ENCODE measurements around the gene ABCC3. TPM values are rescaled to one million over a fixed set of nuclear protein-coding genes. Genes with fewer than 3 reads are reported as not detected.

Gene ABCC3
- total RNA-seq, 4 donors from 2014 or later: 19.6 to 93.7 (median 34.1) TPM

GRCh38 chr17:50651661-50652060, 17.0 kb downstream of the ABCC3 start:
- TF ChIP-seq POLR2A (IDR thresholded peaks at IDR 0.05) (no peak), CTCF (IDR thresholded peaks at IDR 0.05) (no peak)
- Histone ChIP-seq H3K9me3 (no peaks in the 10 kb centered on the region), H3K27me3 (no peaks in the 10 kb centered on the region), H3K4me1 (peaks cover 0 to 4% (median 0%) of the 10 kb centered on the region in 3 donors), H3K27ac (no peak overlapping the region), H3K4me3 (no peak overlapping the region), H3K36me3 (no peaks in the 10 kb centered on the region)
- WGBS, 2 donors: 90 to 98% methylated on average over 2 of the region's 2 CpGs
- intact Hi-C loops (cut with DNase I): no loop called here
- DNase-seq: no peak

DNA sequence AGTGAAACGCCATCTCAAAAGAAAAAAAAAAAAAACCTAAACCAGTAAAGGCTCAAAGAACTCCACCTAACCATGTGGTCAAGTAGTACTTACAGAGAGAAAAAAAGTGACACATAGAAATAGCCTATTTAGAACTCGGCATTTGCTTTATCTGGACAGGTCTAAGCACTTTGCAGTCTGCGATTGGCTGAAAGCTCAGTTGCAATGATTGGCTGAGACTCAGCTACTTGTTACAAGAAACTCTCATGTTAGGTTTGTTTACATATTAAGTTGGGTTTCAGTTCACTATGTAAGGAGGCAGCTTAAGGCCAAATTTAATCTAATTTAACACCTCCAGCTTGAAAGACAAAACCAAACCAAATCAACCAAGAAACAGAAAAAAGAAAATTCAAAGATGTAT, 19.1 kb downstream of the ABCC3 start:
- TF ChIP-seq POLR2A (IDR thresholded peaks at IDR 0.05): no peak
- TF ChIP-seq CTCF (IDR thresholded peaks at IDR 0.05): no peak
- no peaks in the 10 kb centered on the region for H3K9me3 ChIP-seq
- H3K27me3 ChIP-seq: no peaks in the 10 kb centered on the region
- H3K36me3 ChIP-seq: no peaks in the 10 kb centered on the region
- WGBS, 2 donors: 77 to 89% methylated on average over 3 of the region's 3 CpGs
- intact Hi-C loops (cut with DNase I): no loop called here
- H3K4me3 ChIP-seq: no peak overlapping the region
- H3K4me1 ChIP-seq: peaks cover 0 to 19% (median 5%) of the 10 kb centered on the region in 3 donors
- no peak overlapping the region for H3K27ac ChIP-seq
- no peak for DNase-seq

DNA sequence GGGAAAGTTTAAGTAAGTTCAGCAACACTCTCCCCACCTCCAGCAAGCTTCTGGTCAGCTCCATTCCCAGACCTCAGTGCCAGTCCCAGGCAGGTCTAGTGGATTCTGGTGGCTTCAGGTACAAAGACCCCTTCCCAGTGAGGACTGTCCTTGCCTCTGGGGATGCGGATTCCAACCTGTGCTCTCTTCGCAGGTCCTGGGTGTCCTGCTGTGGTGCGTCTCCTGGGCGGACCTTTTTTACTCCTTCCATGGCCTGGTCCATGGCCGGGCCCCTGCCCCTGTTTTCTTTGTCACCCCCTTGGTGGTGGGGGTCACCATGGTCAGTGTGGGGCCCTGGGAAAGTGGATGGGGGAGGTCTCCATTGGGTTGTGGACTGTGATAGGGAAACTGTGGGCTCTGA, 21.8 kb downstream of the ABCC3 start:
- no peaks in the 10 kb centered on the region for H3K27me3 ChIP-seq
- no peak for DNase-seq
- peaks cover 17 to 43% (median 25%) of the 10 kb centered on the region in 3 donors for H3K4me1 ChIP-seq
- 100% methylated on average over 5 of the region's 5 CpGs; no CpG with 5 or more reads in 1 of the 2 donors for WGBS, 2 donors
- no peaks in the 10 kb centered on the region for H3K9me3 ChIP-seq
- TF ChIP-seq POLR2A (IDR thresholded peaks at IDR 0.05) (no peak), CTCF (IDR thresholded peaks at IDR 0.05) (no peak)
- intact Hi-C loops (cut with DNase I): no loop called here
- no peaks in the 10 kb centered on the region for H3K36me3 ChIP-seq
- no peak overlapping the region for H3K4me3 ChIP-seq
- H3K27ac ChIP-seq: no peak overlapping the region

GRCh38 chr17:50657054-50657453, 22.4 kb downstream of the ABCC3 start:
- Histone ChIP-seq H3K36me3 (no peaks in the 10 kb centered on the region), H3K27me3 (no peaks in the 10 kb centered on the region), H3K4me3 (no peak overlapping the region), H3K27ac (no peak overlapping the region), H3K4me1 (peaks cover 21 to 49% (median 30%) of the 10 kb centered on the region in 3 donors), H3K9me3 (no peaks in the 10 kb centered on the region)
- no peak for DNase-seq
- TF ChIP-seq CTCF (IDR thresholded peaks at IDR 0.05) (no peak), POLR2A (IDR thresholded peaks at IDR 0.05) (no peak)
- intact Hi-C loops (cut with DNase I): no loop called here
- 92 to 93% methylated on average over 3 to 6 of the region's 7 CpGs for WGBS, 2 donors

DNA sequence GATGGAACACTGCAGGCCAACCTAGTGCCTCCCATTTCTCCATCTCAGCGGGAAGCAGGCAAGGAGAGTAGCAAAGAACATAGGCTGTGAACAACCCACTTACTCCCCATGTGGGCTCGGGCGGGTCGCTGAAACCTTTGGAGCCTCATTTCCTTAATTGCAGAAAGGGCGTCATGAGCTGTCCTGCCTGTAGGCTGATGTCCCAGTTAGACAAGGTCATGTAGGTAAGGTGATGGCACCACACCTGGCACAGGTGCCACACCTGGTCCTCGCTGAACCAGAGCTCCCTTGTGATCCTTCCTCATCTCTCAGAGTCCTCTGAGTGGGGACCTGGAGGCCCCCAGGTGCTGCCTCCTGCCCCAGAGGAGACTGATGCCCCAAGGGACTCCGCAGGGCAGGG, 22.9 kb downstream of the ABCC3 start:
- 77 to 80% methylated on average over 3 to 7 of the region's 7 CpGs for WGBS, 2 donors

More for the DNA sequence above, 22.9 kb downstream of the ABCC3 start:
- intact Hi-C loops (cut with DNase I): no loop called here
- Histone ChIP-seq H3K36me3 (no peaks in the 10 kb centered on the region), H3K4me1 (peaks cover 24 to 55% (median 36%) of the 10 kb centered on the region in 3 donors), H3K4me3 (no peak overlapping the region), H3K27ac (no peak overlapping the region), H3K27me3 (no peaks in the 10 kb centered on the region), H3K9me3 (no peaks in the 10 kb centered on the region)
- TF ChIP-seq POLR2A (IDR thresholded peaks at IDR 0.05): no peak
- TF ChIP-seq CTCF (IDR thresholded peaks at IDR 0.05): no peak
- DNase-seq: no peak
